8988T (cell line): ENCODE results near the gene D2HGDH.
"Not testable (repeated sequence)": the region's sequence is repeated elsewhere in the genome, so short reads cannot be mapped to it uniquely, and the experiment has no call there.

Source experiments
- DNase-seq: peaks from one replicate; pipeline ENCODE4 v3.0.0; 2011

The D2HGDH gene

GRCh38 chr2:241811201-241811951 is 76.9 kb downstream of the D2HGDH start:
- no peak for DNase-seq

- no peak for DNase-seq
Measured at GRCh38 chr2:241811952-241812729, 77.7 kb downstream of the D2HGDH start.

GRCh38 chr2:241812730-241813643 is 78.6 kb downstream of the D2HGDH start:
- DNase-seq = no peak

- DNase-seq = no peak
Measured at GRCh38 chr2:241813644-241814392, 79.4 kb downstream of the D2HGDH start.

GRCh38 chr2:241814393-241814642 is 79.9 kb downstream of the D2HGDH start:
- no peak for DNase-seq

- no peak for DNase-seq
Measured at GRCh38 chr2:241814643-241815476, 80.4 kb downstream of the D2HGDH start.

- no peak for DNase-seq
Measured at GRCh38 chr2:241815477-241816430, 81.3 kb downstream of the D2HGDH start.

GRCh38 chr2:241816431-241817121 is 82.1 kb downstream of the D2HGDH start:
- DNase-seq = no peak

GRCh38 chr2:241817126-241817820 is 82.8 kb downstream of the D2HGDH start:
- DNase-seq = no peak

GRCh38 chr2:241817821-241818215 is 83.4 kb downstream of the D2HGDH start:
- not testable (repeated sequence) for DNase-seq
